HPDE6-E6E7 (cell line): Measurements from ENCODE around the gene DIAPH1.

Source experiments
- DNase-seq: peaks from one replicate; pipeline ENCODE4 v3.0.0; 2011; ENCODE audit warnings: missing footprints; ENCODE audit errors: extremely low spot score

The DIAPH1 gene

DNA sequence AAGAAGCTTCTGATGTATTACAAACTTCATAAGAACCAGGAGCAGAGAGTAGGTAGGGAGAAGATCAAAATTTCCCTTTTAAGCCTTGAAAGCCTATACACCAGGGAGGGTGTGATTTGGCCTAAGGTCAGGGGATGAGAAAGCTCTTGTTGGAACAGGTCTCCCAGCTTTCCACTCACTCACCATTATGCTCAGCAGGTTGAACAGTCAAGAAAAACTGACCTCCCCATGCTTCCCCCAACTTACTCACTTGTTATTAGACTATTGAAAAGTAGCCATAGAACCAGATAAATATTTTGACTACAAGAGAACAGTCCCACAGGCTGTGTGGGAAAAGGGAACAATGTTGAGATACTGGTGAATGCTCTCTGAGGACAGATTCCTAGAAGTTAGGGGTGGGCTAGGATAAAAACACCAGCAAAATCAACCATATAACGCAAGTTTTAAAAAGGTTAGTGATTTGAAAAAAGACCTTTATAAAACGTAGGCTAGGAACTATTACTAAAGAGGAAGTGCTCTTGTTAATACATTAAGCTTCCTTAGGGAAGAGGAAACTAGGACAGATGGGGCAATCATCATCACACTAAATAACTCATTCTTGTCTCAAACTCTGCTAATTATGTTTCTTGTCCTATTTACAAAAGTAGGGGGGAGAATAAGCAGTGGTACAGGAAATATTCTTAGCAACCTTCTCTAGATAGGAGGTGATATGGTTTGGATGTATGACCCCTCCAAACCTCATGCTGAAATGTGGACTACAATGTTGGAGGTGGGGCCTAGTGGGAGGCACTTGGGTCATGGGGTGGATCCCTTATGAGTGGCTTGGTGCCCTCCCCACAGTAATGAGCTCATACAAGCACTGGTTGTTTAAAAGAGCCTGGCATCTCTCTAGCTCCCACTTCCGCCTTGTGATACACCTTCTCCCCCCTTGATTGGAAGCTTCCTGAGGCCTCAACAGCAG lies 98.9 kb downstream of the DIAPH1 start:
- DNase-seq, result no peak

DNA sequence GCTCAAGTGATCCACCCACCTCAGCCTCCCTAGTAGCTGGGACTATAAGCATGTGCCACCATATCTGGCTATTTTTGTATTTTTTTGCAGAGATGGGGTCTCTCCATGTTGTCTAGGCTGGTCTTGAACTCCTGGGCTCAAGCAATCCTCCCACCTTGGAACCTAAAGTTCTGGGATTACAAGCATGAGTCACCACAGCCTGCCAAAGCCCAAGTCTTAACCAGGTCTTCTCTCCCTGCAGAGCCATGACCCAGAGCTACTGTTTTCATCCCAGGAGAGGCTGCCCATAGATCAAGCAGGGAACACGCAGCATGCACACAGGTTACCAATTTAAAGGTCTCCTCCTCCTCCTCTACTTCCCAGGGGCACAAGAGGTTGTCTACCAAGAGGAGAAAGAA lies 100.2 kb downstream of the DIAPH1 start:
- no peak for DNase-seq

DNA sequence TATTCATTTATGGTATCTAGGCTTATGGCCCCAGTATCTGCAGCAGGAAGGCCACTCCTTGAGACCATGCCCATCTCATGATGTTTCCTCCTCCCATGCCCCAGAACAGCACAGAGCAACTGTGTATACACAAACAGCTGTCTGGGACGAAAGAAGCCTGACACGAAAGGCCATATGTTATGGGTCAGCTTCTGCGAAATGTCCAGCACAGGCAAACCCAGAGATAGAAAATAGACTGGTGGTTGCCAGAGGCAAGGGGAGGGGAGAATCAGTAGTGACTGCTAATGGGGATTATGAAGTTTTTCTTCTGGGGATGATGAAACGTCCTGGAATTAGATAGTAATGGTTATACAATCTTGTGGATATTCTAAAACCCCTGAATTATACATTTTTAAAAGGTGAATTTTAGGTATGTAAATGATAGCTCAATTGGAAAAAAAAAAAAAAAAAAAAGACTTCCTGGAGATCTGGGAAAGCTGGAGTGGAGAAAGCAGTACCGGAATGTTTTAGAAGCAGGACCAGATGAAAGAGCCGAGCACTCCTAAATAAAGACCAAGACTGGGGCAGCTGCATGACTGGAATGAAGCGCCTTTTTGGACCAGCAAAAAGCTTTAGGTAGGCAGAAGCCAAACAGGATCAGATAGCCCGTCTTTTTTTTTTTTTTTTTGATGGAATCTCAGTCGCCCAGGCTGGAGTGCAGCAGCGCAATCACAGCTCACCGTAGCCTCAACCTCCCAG lies 100.8 kb downstream of the DIAPH1 start:
- DNase-seq, result no peak

DNA sequence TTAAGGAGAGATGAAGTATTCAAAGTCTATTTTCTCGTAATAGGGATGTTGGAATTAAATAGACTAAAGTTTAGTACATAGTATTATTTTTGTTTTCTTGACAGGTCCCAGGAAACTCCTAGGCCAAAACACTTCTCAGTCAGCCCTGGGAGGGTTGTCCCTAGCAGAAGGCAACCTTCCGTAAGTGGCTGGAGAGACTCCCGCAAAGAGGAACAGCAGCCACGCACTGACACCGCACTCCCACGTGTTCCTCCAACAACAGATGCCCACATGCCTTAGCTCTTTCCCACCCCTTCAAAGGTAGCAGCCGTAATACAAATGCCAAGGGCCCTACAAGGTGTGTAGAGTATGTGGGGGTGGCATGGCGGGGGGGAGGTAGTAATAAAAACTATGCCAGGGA lies 101.5 kb downstream of the DIAPH1 start:
- DNase-seq, result no peak

DNA sequence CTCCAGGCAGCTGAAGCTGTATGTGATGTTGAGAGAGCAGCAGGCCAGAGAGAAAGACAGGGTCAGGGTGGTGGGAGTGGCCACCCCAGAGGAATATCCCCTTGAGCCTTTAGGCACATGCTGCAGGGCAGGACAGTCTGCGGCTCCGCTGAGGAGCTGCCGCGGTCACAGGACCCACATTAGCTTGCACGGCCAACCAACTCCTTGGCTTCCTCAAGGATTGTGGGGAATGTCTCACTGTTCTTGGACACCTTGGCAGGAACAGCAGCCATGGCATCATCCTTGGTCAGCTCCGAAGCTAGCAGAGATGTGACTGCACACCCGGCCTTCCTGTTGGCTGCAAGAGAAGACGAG lies 102.2 kb downstream of the DIAPH1 start:
- no peak for DNase-seq

DNA sequence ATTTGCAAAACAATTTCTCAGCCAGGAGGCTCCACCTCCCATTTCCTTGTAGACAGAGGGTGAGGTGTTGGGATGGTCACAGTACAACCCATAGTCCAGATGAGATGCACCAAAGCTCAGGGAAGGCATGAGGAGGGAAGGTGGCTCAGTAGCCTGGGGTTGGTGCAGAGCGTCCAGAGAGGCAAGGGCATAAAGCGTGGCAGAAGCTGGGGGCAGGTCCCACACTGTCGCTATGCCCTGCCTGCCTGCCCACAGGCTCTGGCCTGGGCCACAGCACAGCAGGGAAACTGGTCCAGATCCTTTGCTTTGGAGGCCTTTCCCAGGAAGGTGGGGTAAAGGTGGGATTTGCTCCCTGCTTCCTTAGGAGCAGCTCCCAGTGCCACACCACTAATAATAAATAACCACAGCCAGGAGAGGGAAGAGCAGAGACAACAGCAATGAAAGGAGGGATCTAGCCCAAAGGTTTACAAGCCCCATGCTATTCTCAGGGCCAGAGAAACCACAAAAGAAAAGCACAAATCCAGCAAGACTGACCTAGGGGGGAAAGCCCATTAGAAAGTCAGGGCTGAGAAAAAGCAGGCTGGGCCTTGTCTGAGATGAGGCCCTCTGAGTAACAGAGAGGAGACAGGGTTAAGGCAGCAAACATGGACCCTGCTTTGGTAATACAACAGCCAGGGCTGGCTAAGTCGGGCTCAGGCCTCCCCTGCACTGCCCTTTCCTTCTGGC lies 102.7 kb downstream of the DIAPH1 start:
- DNase-seq, result no peak

DNA sequence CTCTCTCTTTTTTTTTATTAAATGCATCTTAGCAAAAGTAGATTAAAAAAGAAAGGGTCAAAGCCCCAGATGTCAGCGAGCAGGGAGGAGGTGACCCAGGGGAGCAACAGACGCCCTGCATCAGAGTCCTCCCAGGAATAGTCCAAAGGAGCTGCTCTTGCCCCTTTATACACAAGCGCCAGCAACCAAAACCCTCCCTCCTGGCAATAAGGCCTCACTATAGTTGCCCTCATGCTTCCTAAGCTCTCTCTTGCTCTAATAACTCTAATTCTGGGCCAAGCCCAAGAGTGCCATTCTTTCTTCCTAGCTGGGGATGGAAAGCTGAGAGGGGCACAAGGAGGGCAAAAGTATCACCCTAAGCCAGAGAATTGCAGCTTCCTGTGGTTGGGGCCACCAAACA lies 103.7 kb downstream of the DIAPH1 start:
- DNase-seq, result no peak

DNA sequence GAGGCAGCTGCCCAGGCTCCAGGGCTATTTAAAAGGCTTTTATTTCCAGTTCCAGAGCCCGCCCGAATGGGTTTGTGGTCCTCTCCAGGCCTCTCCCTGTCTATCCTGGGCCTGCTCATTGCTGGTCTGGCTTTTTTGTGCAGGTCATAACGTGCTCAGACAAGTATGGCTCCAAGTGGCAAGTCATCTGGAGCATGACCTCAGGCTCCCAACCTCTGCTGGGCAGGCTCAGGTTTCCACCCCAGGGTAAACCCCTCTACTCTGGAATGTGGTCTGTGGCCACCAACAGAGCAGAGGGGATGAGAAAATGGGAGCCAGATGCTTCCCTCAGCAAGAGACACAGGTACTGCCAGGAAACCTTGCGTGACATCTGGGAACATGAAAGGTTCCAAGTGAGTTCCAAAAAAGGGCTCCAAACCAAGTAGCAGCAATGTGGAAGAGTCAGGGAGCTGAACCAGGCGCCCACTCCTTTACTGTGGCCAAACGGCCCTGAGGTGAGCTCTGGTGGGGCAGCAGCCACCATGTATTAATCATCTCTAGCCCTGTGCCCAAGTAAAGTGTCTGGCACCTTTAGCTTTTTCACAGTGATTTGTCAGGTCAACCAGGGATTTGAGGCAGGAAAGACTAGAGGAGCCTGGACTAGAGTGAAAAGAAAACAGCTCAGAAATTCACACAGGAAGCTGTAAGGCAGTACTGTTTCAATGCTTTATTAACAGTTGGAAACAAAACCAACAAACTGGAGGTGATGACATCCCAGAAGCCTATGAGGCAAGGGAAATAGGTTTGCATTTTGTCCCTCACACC lies 104.3 kb downstream of the DIAPH1 start:
- DNase-seq, result peak; percentile 91

DNA sequence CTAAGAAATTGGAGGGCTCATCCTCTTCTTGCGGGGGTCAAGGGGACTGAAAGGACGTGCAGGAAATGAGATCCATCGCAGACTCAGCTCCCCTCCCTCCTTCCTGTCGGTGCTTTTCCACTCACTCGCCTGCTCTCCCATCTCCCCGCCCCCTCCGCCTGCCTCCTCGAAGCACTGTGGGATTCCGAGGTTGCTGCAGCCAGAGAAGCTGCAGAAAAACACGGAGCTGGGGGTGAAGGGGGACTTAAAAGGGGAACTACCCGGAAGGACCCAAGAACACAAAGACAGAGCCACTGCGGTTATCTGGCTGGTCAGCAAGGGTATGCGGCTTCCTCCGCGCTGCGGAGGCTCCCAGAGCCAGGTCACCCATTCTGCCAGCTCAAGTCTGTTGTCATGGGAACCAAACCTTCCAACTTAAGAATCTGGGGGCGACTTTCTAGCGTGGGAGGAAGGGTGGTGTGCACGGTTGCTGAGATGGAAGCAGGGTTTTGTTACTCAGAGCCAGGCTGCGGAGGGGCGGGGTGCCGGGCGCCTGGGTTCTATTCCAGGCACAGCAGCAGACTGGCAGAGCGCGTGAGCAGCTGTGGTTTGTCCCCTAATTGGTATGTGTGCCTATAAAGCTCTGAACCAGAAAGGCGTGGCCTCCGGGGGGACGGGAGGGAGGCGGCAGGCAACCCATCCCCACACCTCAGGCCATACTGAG lies 105.0 kb downstream of the DIAPH1 start:
- DNase-seq, result no peak

DNA sequence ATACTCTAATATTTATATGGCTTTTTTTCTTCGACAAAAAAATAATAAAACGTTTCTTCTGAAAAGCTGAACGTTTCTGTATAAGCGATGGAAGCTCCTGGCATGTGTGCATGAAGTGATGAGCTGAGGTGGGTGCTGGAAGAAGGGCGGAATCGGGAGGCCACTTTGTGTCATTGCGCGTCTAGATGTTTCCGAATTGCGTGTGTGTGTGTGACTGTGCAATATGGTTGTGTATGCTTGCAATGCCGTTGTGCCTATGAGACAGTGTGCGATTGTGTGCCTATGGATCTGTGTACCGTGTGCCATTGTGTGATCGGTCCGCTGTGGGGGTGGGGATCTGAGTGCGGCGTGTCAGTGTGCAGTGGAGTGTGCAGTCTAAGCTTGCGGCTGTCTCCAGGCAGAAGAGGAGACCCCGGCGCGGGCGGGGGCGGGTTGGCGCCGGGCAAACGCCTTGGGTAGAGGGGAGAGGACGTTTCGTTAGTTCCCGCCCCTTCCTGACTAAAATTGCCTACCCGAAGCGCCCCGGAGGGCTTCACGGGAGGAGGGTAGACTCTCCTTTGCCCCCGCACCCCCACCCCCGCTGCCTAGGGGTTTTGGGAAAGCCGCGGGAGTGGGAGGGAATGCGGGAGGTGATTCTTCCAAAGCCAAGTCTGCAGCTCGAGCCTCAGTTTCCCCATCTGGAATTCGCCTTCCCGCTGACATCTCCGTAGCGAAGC lies 105.7 kb downstream of the DIAPH1 start:
- DNase-seq, result no peak

DNA sequence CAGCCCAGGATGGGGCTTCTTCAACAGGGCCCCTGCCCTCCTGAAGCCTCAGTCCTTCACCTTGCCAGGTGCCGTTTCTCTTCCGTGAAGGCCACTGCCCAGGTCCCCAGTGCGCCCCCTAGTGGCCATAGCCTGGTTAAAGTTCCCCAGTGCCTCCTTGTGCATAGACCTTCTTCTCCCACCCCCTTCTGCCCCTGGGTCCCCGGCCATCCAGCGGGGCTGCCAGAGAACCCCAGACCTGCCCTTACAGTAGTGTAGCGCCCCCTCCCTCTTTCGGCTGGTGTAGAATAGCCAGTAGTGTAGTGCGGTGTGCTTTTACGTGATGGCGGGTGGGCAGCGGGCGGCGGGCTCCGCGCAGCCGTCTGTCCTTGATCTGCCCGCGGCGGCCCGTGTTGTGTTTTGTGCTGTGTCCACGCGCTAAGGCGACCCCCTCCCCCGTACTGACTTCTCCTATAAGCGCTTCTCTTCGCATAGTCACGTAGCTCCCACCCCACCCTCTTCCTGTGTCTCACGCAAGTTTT lies 106.3 kb downstream of the DIAPH1 start:
- DNase-seq, result peak; percentile 49

DNA sequence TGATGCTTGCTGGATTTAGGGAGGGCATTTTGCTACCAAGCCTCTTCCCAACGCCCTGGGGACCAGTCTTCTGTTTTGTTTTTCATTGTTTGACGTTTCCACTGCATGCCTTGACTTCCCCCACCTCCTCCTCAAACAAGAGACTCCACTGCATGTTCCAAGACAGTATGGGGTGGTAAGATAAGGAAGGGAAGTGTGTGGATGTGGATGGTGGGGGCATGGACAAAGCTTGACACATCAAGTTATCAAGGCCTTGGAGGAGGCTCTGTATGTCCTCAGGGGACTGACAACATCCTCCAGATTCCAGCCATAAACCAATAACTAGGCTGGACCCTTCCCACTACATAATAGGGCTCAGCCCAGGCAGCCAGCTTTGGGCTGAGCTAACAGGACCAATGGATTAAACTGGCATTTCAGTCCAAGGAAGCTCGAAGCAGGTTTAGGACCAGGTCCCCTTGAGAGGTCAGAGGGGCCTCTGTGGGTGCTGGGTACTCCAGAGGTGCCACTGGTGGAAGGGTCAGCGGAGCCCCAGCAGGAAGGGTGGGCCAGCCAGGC lies 107.0 kb downstream of the DIAPH1 start:
- DNase-seq, result no peak

DNA sequence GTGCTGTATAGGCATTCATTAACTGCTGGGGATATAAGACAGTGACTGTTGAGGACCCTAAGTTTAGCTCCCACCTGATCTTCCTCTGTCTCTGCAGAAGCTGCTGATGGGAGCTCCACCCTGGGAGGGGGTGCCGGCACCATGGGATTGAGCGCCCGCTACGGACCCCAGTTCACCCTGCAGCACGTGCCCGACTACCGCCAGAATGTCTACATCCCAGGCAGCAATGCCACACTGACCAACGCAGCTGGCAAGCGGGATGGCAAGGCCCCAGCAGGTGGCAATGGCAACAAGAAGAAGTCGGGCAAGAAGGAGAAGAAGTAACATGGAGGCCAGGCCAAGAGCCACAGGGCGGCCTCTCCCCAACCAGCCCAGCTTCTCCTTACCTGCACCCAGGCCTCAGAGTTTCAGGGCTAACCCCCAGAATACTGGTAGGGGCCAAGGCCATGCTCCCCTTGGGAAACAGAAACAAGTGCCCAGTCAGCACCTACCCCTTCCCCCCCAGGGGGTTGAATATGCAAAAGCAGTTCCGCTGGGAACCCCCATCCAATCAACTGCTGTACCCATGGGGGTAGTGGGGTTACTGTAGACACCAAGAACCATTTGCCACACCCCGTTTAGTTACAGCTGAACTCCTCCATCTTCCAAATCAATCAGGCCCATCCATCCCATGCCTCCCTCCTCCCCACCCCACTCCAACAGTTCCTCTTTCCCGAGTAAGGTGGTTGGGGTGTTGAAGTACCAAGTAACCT lies 107.8 kb downstream of the DIAPH1 start:
- DNase-seq, result no peak

DNA sequence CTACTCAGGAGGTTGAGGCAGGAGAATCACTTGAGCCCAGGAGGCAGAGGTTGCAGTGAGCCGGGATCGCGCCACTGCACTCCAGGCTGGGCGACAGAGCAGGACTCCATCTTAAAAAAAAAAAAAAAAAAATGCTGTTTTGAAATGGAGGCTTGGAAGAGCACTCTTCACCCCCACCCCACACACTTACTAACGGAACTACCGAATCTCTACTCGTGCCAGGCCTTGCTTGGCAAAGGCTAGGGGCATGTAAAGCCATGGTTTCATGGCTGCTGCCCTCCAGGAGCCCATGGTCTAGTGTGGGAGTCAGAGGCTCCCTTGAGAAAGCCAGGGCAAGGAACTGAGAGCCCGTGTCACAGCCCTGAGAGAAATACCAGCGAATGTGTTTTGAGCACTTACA lies 108.6 kb downstream of the DIAPH1 start:
- DNase-seq, result no peak

DNA sequence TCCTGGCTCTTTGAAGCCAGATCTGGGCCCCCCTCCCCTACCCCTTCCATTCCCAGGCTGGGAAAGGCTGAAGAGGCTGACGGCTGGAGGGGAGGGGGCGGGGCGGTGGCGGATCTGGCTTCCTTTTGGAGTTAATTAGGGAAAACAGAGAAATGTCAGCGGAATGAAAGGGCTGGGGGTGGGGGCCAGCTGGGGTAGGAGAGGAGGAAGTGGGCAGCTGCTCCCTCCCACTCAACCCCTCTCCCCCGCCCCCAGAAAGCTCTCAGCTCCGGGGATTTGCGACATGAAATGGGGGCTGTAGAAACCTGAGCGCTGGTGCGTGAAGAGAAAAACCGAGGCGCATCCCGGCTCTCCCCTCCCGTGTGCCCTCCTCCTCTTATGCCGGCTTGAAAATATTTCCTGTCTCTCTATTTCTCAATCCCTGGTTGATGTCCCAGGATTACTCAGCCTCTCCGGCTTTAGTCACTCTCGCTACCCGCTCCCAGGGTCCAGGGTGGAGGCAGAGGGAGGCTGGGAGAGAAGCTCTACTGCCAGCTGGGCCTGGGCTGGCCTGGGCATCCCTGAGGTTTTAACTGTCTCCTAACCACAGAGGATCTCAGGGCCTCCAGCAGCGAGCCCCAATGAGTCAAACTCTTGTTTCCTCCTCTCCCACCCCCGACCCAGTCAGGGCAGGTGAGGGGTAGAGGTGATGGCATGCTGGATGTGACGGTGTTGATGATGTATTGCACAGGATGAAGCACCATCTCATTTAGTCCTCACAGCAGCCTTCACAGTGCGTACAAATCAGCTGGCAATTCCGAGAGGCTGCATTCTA lies 109.8 kb downstream of the DIAPH1 start:
- DNase-seq, result peak; percentile 84

DNA sequence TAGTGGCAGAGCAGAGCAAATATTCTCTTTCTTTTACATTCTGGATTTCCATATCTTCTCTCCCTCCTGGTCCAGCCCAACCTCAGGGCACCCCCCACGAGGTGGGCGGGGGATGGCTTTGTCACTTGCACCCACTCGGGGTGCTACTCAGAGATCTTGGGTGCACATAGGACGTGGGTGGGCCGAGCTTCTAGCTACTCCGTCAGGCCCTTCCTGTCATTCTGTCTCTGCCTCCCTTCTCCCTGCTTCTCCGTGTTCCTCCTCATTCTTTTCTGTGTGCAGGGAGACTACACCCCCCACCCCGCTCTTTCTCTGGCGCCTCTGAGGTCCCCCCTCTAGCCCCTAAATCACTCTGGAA lies 110.4 kb downstream of the DIAPH1 start:
- DNase-seq, result no peak

DNA sequence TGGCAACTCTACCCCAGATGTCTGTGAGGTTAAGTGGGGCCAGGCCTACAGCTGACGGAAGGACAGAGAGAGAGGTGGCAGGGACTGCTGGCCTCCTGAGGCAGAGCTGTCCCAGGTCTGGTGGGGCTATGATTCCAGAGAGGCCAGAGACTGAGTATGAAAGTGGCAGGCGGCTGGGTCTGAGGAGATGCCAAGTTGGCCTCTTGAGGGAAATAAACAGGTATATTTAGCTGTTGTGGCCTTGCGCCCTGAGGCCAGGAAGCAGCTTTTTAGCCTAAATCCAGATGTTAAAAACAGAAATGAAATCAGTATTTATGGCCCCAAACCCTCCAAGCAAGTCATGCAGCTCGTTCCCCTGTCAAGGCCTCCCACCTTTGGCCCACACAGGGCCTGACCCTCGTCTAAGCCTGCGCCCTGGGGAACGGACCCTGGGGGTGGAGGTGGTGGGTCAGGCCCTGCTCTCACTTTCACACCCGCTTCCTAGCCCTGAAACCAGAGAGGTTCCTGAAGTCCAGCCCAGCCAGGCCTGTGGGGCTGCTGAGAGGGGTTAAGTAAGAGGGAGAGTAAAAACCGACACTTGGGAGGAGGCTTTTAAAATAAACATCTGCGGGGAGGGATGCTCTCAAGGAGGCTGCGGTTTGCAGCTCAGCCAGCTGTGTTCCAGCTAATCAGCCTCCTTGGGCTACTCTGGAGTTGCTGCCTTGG lies 111.3 kb downstream of the DIAPH1 start:
- DNase-seq, result no peak
